Gastrocnemius medialis (tissue), 4 donors: ENCODE measurements around the gene CORIN.

Experiments used
- POLR2A ChIP-seq, 2 donors: fragments of 450-650 bp; IDR thresholded peaks; one replicate each; pipeline ENCODE4 v1.6.1; 2017; ENCODE audit warnings: antibody characterized with exemption in 2 of 2, mild to moderate bottlenecking in 2 of 2, moderate library complexity in 2 of 2
- TF ChIP-seq, protein P1 (sequence below), 5 experiments: fragments of 450-650 bp in 3 of 5; fragments of 200-600 bp in 2 of 5; sonication (generic) in 2 of 5; IDR thresholded peaks in 4 of 5; conservative IDR thresholded peaks in 1 of 5; 1 replicate in 4 of 5; 2 replicates in 1 of 5; pipeline ENCODE4 v1.5.1; 2016 to 2019; ENCODE audit warnings: antibody characterized with exemption in 5 of 5, mild to moderate bottlenecking in 3 of 5, moderate library complexity in 3 of 5

DNA sequence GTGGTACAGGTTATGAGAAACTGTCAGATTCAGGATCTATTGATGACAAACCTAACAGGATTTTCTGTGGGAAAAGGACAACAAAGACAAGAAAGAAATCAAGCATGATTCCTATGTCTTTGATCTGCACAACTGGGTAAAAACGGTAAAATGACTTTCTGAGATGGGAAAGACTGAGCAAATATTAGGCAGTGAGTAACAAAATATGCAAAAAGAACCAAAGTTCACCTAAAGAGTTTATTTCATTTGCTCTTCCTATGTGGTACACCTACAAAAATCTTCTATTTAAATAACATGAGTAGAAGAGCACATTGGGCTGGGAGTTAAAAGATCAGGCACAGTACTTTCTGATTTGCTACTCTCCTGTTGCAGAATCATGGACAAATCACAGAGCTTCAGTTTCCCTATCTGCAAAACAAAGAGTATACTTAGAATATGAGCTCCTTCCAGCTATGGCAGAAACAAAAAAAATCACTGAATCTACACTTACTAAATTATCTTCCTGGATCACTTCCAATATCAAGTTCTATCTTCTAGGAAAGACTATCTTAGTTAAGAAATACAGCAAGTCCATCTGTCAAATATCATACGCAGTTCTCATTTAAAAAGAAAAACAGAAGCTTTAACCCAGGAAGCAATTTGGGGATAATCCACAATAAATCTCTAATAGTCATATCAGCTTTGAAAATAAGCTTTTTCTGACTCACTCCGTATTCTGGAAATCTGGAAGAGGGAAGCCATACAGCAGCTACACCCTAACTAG is 39.1 kb upstream of the CORIN start:
- no peak for TF ChIP-seq POLR2A (IDR thresholded peaks at IDR 0.05)
- TF ChIP-seq, protein P1, sequence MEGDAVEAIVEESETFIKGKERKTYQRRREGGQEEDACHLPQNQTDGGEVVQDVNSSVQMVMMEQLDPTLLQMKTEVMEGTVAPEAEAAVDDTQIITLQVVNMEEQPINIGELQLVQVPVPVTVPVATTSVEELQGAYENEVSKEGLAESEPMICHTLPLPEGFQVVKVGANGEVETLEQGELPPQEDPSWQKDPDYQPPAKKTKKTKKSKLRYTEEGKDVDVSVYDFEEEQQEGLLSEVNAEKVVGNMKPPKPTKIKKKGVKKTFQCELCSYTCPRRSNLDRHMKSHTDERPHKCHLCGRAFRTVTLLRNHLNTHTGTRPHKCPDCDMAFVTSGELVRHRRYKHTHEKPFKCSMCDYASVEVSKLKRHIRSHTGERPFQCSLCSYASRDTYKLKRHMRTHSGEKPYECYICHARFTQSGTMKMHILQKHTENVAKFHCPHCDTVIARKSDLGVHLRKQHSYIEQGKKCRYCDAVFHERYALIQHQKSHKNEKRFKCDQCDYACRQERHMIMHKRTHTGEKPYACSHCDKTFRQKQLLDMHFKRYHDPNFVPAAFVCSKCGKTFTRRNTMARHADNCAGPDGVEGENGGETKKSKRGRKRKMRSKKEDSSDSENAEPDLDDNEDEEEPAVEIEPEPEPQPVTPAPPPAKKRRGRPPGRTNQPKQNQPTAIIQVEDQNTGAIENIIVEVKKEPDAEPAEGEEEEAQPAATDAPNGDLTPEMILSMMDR (IDR thresholded peaks at IDR 0.05 in 4 of 5, conservative IDR thresholded peaks at IDR 0.05 in 1 of 5) = no peak
